ENCODE measurements around the gene SIPA1L3.

- TF ChIP-seq TAF1 (IDR thresholded peaks at IDR 0.05; ENCODE audit: borderline replicate concordance, low read depth, low read length) (no peak), CTCF (IDR thresholded peaks at IDR 0.05 in 2 of 3, conservative IDR thresholded peaks at IDR 0.05 in 1 of 3; ENCODE audit: control insufficient read depth in 2 of 3, extremely low read depth in 1 of 3, insufficient read depth in 1 of 3, low read depth in 3 of 3, low read length in 3 of 3) (no peak), PAX8 (IDR thresholded peaks at IDR 0.05) (no peak)
Measured at GRCh38 chr19:38056646-38057045, 149.6 kb downstream of the SIPA1L3 start.

Measured in GM12878 (cell line).